K562 treated with DMSO at 1 percent for 12 hours (cell line): ENCODE data around the gene PLPPR3. TPM values are rescaled to one million over a fixed set of nuclear protein-coding genes. Genes with fewer than 3 reads are reported as not detected.

ENCODE experiments used
- total RNA-seq: library from RNA; unstranded; fragments of 300-600 nt; gene quantifications from 2 replicates; pipeline ENCODE4 v1.2.3, GENCODE V29; 2022; ENCODE audit not compliant: insufficient read depth

Gene PLPPR3
- total RNA-seq = 24.0 and 30.0 TPM in 2 replicates

DNA sequence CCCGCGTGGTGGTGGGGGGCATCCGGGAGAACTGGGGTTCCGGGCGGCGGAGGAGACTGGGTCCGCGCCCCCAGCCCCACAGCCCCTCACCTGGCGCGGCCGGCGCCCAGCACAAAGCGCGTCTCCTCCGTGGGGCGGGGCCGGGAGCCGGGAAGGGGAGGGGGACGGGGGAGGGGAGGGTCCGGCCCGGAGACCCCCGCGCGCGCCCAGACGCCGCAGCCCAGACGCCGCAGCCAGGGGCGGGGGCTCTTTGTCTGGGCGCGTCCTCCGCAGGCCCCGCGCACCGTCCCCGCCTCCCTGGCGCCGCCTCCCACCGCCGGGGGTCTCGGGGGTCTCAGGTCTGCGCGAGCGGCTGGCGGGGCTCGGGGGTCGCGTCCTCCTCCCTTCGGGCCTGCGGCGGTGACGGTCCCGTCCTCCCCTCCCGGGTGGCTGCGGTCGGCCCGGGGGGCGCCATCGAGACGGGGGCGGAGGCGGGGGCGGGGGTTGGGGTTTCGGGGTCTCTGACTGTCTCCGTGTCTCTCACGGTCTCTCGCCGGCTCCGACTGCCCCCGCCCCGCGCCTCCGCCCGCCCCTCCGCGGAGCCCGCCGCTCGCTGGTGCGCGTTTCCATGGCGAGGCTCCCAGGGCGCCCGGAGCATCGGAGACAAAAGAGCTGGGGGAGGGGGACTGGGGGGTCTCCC, at the start of gene PLPPR3:
TSS of gene PLPPR3 (minus strand) at position 131 of the 679 bp plus-strand sequence. CDS start 396 bp downstream, outside the sequence.

DNA sequence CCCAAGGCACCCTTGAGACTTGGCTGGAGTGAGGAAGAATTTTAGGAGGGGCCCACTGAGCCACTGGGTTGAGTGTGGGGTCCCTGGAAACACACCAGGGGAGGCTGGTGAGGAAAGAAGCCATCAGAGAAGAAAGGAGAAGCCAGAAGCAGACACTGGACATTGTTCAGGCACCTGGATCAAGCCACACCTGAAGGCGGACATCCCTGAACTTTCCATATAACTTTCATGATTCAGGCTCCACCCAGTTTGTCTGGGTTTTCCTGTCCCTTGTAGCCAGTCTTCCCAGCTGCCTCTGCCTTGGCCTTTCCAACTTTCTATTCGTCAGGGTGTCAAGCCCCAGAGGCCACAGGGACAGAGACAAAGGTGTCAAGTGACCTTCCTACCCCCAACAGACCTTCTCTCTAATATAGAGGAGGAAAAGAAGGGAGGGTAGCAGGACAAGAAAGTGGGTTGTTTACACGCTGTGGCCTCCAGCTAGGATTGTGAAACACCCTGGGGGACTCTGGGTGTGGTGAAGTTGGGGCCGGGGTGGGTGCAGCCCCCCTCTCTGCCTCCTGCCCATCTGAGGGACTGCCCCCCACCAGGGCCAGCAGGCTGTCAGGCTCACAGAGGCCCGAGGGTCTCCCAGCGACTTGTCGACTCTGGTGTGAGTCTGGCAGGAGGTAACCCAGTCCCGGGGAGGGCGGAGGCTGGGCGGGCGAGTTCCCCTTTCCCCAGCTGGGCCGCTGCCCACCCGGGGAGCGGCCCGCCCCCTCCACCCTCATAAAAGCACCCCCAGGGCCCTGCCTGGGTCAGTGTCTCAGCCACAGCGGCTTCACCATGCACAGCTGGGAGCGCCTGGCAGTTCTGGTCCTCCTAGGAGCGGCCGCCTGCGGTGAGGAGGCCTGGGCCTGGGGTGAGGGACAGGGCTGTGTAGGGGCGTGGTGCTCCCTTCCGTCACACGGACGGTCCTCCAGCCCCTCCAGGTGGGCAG, 37.4 kb upstream of the PLPPR3 start, which contains the start of gene CFD:
TSS of gene CFD (plus strand) at position 797 of the 976 bp plus-strand sequence. CDS start at position 823, 26 bp downstream.

GRCh38 chr19:852136-853013, 30.6 kb upstream of the PLPPR3 start, which contains the start of gene ELANE:
Gene ELANE, plus strand, starts transcription at chr19:852303. Its CDS starts 26 bp downstream, at chr19:852329.

DNA sequence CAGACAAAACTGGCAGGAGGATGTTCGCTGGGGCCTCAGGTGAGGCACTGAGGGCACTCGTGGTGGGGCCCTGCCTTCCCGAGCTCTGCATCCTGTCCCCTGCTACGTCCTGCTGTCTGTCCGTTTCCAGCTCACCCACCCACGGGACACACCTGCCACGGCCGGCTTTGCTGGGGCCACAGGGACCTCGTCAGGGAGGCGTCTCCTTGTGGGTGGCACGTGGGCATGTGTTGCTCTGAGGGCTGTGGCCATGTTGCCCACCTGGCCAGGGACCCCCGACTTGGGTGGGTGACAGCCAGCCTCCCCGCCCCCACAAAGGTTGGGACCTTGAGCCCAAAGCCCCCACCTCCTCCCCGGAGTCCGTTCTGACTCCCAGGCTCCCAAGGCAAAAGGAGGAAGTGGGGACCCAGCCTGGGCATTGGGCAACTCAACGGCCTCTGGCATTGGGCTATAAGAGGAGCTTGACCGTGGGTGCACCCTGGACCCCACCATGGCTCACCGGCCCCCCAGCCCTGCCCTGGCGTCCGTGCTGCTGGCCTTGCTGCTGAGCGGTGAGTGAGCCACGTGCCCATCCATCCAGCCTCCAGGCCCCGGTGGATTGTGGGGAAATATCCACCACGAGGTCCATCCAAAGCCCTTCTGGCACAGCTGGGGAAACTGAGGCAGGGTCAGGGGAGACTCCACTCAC, 18.9 kb upstream of the PLPPR3 start, which contains the start of gene PRTN3:
TSS of gene PRTN3 (plus strand) at position 481 of the 688 bp plus-strand sequence. CDS start at position 491, 10 bp downstream.

GRCh38 chr19:827710-828321, 6.1 kb upstream of the PLPPR3 start, which contains the start of gene AZU1:
Gene AZU1, plus strand, starts transcription at chr19:827837. Its CDS starts 10 bp downstream, at chr19:827847.

GRCh38 chr19:796692-797527, 24.8 kb downstream of the PLPPR3 start, which contains the start of gene PTBP1:
Gene PTBP1, plus strand, starts transcription at chr19:797452. Its CDS starts 46 bp downstream, at chr19:797498.

Other genes with a start within 250 kb of the PLPPR3 start
- gene BSG, start 249.4 kb downstream of the PLPPR3 start, total RNA-seq = 539 and 624 TPM in 2 replicates
- 3.5 and 4.7 TPM in 2 replicates for gene HCN2, start 232.1 kb downstream of the PLPPR3 start, total RNA-seq
- 86.8 and 92.3 TPM in 2 replicates for gene POLRMT, start 188.4 kb downstream of the PLPPR3 start, total RNA-seq
- 0.58 and 0.74 TPM in 2 replicates for gene FGF22, start 182.1 kb downstream of the PLPPR3 start, total RNA-seq
- gene RNF126, start 158.7 kb downstream of the PLPPR3 start, total RNA-seq = 77.4 and 85.9 TPM in 2 replicates
- gene FSTL3, start 145.6 kb downstream of the PLPPR3 start, total RNA-seq = 5.5 and 11.6 TPM in 2 replicates
- 26.1 and 36.0 TPM in 2 replicates for gene PRSS57, start 126.5 kb downstream of the PLPPR3 start, total RNA-seq
- 11.5 and 13.7 TPM in 2 replicates for gene PALM, start 113.0 kb downstream of the PLPPR3 start, total RNA-seq
- gene MISP, start 70.8 kb downstream of the PLPPR3 start, total RNA-seq = 0.38 TPM in 1 of 2 replicates, not detected in the other
- 169 and 333 TPM in 2 replicates for gene PTBP1, start 24.5 kb downstream of the PLPPR3 start, total RNA-seq
- gene AZU1, start 5.9 kb upstream of the PLPPR3 start, total RNA-seq = 0.39 and 2.1 TPM in 2 replicates
- not detected in 2 replicates for gene PRTN3, start 19.0 kb upstream of the PLPPR3 start, total RNA-seq
- not detected in 2 replicates for gene ELANE, start 30.3 kb upstream of the PLPPR3 start, total RNA-seq
- 28.7 and 52.0 TPM in 2 replicates for gene CFD, start 37.7 kb upstream of the PLPPR3 start, total RNA-seq
- gene MED16, start 71.2 kb upstream of the PLPPR3 start, total RNA-seq = 32.2 and 39.5 TPM in 2 replicates
- not detected in 2 replicates for gene RNU6-9, start 71.5 kb upstream of the PLPPR3 start, total RNA-seq
- 136 and 158 TPM in 2 replicates for gene R3HDM4, start 91.3 kb upstream of the PLPPR3 start, total RNA-seq
- gene KISS1R, start 95.4 kb upstream of the PLPPR3 start, total RNA-seq = 2.2 and 4.1 TPM in 2 replicates
- 36.2 and 75.8 TPM in 2 replicates for gene ARID3A, start 104.1 kb upstream of the PLPPR3 start, total RNA-seq
- gene WDR18, start 162.4 kb upstream of the PLPPR3 start, total RNA-seq = 49.7 and 59.6 TPM in 2 replicates
- 0.59 TPM in 1 of 2 replicates, not detected in the other for gene GRIN3B, start 178.5 kb upstream of the PLPPR3 start, total RNA-seq
- gene TMEM259, start 199.2 kb upstream of the PLPPR3 start, total RNA-seq = 149 and 231 TPM in 2 replicates
- not detected in 2 replicates for gene RNU6-2, start 199.6 kb upstream of the PLPPR3 start, total RNA-seq
- 72.3 and 126 TPM in 2 replicates for gene CNN2, start 204.7 kb upstream of the PLPPR3 start, total RNA-seq
- 33.8 and 70.2 TPM in 2 replicates for gene ABCA7, start 218.2 kb upstream of the PLPPR3 start, total RNA-seq
- gene ARHGAP45, start 245.2 kb upstream of the PLPPR3 start, total RNA-seq = 12.9 and 15.4 TPM in 2 replicates